AG10803 (cell line): ENCODE results near the gene MPV17L2.

Experiments
- DNase-seq: peaks from one replicate; pipeline ENCODE4 v3.0.0; 2010; ENCODE audit warnings: low read depth
- H3K4me3 ChIP-seq: 2 replicates; pipeline ENCODE4 v1.5.1; 2011; ENCODE audit warnings: mild to moderate bottlenecking, low read length, control low read depth
- TF ChIP-seq, protein P1 (sequence below): conservative IDR thresholded peaks from 2 replicates; pipeline ENCODE4 v1.5.1; 2011; ENCODE audit warnings: mild to moderate bottlenecking, low read length, control low read depth, inconsistent platforms

Gene MPV17L2

DNA sequence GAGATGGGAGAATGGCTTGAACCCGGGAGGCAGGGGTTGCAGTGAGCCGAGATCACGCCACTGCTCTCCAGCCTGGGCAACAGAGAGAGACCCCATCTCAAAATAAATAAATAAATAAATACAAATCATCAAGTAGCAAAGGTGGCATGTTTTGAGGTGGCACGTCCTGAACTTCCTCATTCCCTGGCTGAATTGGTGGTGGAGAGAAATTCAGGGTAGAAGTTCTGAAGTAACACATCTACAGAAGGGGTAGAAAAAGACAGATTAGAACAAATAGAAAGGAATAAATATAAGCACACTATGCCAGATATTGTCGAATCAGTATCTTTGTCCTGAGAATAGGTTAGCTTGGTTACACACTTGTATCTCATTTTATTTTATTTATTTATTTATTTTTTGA lies 13.1 kb upstream of the MPV17L2 start:
- no peak overlapping the region for H3K4me3 ChIP-seq
- no peak for DNase-seq
- TF ChIP-seq, protein P1, sequence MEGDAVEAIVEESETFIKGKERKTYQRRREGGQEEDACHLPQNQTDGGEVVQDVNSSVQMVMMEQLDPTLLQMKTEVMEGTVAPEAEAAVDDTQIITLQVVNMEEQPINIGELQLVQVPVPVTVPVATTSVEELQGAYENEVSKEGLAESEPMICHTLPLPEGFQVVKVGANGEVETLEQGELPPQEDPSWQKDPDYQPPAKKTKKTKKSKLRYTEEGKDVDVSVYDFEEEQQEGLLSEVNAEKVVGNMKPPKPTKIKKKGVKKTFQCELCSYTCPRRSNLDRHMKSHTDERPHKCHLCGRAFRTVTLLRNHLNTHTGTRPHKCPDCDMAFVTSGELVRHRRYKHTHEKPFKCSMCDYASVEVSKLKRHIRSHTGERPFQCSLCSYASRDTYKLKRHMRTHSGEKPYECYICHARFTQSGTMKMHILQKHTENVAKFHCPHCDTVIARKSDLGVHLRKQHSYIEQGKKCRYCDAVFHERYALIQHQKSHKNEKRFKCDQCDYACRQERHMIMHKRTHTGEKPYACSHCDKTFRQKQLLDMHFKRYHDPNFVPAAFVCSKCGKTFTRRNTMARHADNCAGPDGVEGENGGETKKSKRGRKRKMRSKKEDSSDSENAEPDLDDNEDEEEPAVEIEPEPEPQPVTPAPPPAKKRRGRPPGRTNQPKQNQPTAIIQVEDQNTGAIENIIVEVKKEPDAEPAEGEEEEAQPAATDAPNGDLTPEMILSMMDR, result no peak

DNA sequence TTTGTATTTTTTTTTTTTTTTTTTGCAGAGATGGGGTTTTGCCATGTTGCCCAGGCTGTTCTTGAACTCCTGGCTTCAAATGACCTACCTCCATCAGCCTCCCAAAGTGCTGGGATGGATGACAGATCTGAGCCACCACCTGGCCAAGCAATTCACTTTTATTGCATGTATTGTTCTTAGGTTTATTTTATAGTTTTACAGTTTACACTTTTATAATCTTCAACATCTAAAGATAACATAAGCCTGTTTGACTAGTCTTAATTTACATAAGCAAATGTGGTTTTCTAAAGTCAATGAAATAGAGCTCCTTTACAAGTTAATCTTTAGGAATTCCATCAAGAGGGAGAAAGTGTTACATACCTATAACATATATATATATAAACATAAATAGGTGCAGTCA lies 9.5 kb upstream of the MPV17L2 start:
- TF ChIP-seq, protein P1, result no peak
- DNase-seq, result no peak
- no peak overlapping the region for H3K4me3 ChIP-seq

DNA sequence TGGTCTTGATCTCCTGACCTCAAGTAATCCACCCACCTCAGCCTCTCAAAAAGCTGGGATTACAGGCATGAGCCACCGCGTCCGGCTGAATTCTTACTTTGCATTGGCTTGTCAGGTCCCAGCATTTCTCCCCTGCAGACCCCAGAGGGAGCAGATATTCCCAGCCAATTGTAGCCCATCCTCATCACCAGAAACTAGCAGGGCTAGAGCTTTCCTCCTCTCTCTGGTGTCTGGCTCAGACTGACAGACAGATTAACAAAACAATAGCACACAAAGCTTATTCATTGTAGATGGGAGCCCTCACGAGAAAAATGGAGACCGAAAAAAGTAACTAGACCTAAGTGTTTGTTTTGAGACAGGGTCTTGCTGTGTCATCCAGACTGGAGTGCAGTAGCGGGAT lies 7.5 kb upstream of the MPV17L2 start:
- DNase-seq, result no peak
- TF ChIP-seq, protein P1, result no peak
- H3K4me3 ChIP-seq, result no peak overlapping the region

DNA sequence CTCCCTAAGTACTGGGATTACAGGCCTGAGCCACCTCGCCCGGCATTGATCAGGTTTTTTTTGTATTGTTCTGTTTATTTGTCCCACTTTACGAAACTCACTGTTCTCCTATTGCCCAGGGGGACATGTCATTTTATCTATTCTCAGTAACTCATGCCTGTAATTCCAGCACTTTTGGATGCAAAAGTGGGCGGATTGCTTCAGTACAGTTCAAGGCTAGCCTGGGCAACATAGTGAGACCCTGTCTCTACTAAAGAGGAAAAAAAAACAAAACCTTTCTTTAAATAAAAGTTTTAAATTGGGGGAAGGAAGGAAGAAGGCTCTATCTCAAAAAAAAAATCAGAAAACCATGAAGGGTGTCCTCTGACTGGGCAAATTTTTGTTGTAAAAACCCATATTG lies 2.7 kb upstream of the MPV17L2 start:
- TF ChIP-seq, protein P1, result no peak
- no peak overlapping the region for H3K4me3 ChIP-seq
- DNase-seq, result no peak

DNA sequence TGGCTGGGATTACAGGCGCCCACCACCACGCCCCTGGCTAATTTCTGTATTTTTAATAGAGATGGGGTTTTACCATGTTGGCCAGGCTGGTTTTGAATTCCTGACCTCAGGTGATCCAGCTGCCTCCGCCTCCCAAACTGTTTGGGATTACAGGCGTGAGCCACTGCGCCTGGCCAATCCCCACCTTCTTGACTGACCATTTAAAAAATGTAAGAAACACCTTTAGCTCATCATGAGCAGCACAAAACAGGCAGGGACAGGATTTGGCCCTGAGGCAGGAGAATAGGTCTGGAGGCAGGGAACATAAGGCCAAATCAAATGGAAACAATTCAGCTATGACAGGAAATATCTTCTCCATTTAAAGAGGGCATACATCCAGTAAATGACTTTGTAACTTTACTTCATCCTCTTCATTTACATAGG lies 1.4 kb upstream of the MPV17L2 start:
- no peak for DNase-seq
- TF ChIP-seq, protein P1, result no peak
- peak overlapping the region; percentile 74 for H3K4me3 ChIP-seq

DNA sequence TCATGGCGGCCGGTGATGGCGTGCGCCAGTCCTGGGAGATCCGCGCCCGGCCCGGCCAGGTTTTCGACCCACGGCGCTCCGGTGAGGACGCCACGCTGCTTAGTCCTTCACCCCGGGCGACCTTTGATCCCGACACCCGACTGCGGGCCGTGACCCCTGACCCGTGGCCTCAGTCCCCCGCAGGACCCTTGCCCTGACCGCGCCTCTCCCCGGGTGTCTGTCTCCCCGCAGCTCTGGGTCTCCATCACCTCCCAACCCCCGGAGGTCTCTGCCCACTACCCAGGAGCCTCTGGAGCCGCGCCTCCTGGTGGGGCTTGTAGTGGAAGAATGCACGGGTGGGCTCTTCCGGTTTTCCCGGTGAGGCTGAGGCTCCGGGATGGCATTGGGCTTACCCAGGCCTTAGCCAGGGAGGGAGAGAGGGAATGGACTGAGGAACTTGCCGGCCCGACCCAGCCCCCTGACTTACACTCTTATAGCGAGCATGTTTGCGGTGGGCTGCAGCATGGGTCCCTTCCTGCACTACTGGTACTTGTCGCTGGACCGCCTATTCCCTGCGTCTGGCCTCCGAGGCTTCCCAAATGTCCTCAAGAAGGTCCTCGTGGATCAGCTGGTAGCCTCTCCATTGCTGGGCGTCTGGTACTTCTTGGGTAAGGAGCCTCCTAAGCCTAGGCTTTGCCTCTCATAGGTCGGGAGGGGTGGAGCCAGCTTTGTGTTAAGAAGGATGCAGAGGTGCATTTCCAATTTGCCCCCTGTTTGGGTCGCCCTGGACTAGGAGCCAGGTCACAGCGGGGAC lies 566 bp downstream of the MPV17L2 start:
- H3K4me3 ChIP-seq, result peak overlapping the region; percentile 78
- TF ChIP-seq, protein P1, result no peak
- no peak for DNase-seq

DNA sequence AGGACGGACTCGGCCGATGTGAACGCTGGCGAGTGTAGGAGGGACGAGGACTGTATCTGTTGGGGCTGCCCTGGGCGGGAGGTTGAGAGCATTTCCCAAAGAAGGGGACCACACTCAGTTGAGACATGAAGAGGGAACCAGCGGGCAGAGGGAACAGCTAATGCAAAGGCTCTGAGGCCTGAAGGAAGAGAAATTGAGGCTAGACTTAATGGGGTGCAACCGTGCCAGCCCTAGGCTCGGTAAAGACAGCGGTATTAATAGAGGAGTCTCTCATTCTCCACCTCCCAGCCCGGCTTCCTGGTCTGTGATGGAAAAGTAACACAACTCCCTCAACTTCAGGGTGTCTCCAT lies 1.1 kb downstream of the MPV17L2 start:
- H3K4me3 ChIP-seq, result peak overlapping the region; percentile 78
- TF ChIP-seq, protein P1, result no peak
- no peak for DNase-seq
